RWPE2 (cell line): ENCODE measurements around the gene IYD.

ENCODE experiments used
- ATAC-seq: fragments of 200-7000 bp; cut with Tn5 transposase; 3 replicates; pipeline ENCODE4 v1.9.1; 2021; ENCODE audit warnings: low read depth
- DNase-seq: peaks from one replicate; pipeline ENCODE4 v3.0.0-alpha.2; 2020; ENCODE audit warnings: low spot score
- H3K27ac ChIP-seq: fragments of 450-650 bp; 2 replicates; pipeline ENCODE4 v1.5.1; 2017; ENCODE audit warnings: mild to moderate bottlenecking; ENCODE audit not compliant: poor library complexity, severe bottlenecking
- H3K27me3 ChIP-seq: fragments of 250-450 bp; sonication (Bioruptor Pico); 2 replicates; pipeline ENCODE4 v1.5.1; 2021; ENCODE audit warnings: mild to moderate bottlenecking, moderate library complexity; ENCODE audit not compliant: insufficient read depth, poor library complexity, severe bottlenecking
- H3K36me3 ChIP-seq: fragments of 250-450 bp; sonication (Bioruptor Pico); 2 replicates; pipeline ENCODE4 v1.5.1; 2020; ENCODE audit warnings: low read depth, mild to moderate bottlenecking, moderate library complexity
- H3K4me1 ChIP-seq: fragments of 250-450 bp; sonication (Bioruptor Pico); 2 replicates; pipeline ENCODE4 v1.5.1; 2021; ENCODE audit warnings: mild to moderate bottlenecking, moderate library complexity; ENCODE audit not compliant: insufficient read depth, poor library complexity, severe bottlenecking
- H3K4me3 ChIP-seq: fragments of 250-450 bp; sonication (Bioruptor Pico); 2 replicates; pipeline ENCODE4 v1.5.1; 2021; ENCODE audit warnings: mild to moderate bottlenecking, moderate library complexity; ENCODE audit not compliant: severe bottlenecking
- H3K9me3 ChIP-seq: fragments of 250-450 bp; sonication (Bioruptor Pico); 2 replicates; pipeline ENCODE4 v1.5.1; 2021; ENCODE audit warnings: mild to moderate bottlenecking, moderate library complexity; ENCODE audit not compliant: severe bottlenecking
- TF ChIP-seq, protein P1 (sequence below): fragments of 450-650 bp; IDR thresholded peaks from one replicate; pipeline ENCODE4 v1.5.1; 2017; ENCODE audit warnings: mild to moderate bottlenecking, moderate library complexity; ENCODE audit not compliant: poor library complexity, severe bottlenecking

The IYD gene

DNA sequence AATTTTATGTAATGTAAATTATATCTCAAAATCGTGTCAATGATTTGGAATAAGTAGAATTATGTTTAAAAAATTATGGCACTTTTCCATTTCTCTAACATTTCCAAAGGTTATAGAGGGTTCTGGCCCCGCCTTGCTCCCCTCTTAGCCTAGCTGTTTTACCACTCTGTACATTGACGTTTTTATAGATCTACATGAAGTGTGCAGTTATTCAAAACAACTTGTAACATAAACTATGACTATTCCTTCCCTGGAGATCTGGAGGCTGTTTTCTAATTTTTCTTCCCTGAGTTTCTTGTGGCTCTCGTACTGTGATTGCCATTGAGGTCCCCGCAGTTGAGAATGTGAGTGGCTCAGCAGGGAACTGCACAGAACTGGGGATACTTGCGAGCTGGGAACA, 48.4 kb downstream of the IYD start:
- TF ChIP-seq, protein P1, sequence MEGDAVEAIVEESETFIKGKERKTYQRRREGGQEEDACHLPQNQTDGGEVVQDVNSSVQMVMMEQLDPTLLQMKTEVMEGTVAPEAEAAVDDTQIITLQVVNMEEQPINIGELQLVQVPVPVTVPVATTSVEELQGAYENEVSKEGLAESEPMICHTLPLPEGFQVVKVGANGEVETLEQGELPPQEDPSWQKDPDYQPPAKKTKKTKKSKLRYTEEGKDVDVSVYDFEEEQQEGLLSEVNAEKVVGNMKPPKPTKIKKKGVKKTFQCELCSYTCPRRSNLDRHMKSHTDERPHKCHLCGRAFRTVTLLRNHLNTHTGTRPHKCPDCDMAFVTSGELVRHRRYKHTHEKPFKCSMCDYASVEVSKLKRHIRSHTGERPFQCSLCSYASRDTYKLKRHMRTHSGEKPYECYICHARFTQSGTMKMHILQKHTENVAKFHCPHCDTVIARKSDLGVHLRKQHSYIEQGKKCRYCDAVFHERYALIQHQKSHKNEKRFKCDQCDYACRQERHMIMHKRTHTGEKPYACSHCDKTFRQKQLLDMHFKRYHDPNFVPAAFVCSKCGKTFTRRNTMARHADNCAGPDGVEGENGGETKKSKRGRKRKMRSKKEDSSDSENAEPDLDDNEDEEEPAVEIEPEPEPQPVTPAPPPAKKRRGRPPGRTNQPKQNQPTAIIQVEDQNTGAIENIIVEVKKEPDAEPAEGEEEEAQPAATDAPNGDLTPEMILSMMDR: no peak
- ATAC-seq (no peak), DNase-seq (no peak)
- H3K27ac ChIP-seq: no peak overlapping the region
- no peaks in the 10 kb centered on the region for H3K36me3 ChIP-seq
- no peak overlapping the region for H3K4me3 ChIP-seq
- H3K4me1 ChIP-seq: peaks cover 4% of the 10 kb centered on the region
- H3K27me3 ChIP-seq: no peaks in the 10 kb centered on the region
- no peaks in the 10 kb centered on the region for H3K9me3 ChIP-seq

DNA sequence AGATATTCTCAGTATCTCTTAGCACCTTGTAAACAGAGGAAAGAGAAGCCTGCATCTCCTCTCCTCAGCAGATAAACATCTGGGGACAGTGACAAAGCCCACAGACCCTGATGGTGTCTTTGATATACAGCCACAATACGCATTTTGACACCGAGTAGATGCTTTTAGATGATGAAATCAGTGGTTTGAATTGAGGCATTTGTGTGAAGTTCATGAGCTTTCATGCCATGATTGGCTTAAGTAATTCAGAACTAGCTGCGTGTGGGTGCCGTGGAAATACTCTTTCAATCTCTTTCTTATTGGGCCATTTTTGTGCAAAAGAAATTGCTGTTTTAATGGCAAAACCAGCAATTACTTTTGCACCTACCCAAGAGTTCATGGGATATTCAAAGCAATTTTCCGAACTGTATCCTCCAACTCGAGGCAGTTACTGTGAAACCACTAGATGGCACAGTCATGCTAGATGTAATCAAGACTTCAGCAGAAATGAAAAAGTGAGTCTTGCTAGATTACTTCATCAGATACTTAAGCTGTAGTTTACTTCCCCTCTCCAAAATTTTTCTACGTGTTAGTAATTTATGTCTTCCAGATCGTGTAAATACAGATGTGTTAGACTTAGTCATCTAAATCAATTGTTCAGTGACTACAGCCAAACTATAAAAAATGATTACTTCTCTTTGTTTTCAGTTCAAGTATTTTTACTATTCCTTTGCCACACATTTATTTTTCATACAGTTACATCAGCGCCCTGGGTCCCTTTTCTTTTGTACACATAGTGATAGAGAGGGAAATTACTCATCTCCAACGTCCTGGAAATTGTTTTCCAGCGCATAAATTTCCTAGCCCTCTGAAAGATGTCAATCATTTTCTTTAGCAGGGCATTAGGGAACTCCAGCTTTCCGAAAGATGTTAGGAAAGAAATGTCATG, 49.4 kb downstream of the IYD start:
- H3K27ac ChIP-seq: peak overlapping the region; percentile 58
- H3K36me3 ChIP-seq: no peaks in the 10 kb centered on the region
- H3K4me1 ChIP-seq: peaks cover 4% of the 10 kb centered on the region
- ATAC-seq (peak; percentile 85), DNase-seq (no peak)
- no peaks in the 10 kb centered on the region for H3K9me3 ChIP-seq
- no peaks in the 10 kb centered on the region for H3K27me3 ChIP-seq
- no peak overlapping the region for H3K4me3 ChIP-seq
- TF ChIP-seq, protein P1: peak; percentile 88

DNA sequence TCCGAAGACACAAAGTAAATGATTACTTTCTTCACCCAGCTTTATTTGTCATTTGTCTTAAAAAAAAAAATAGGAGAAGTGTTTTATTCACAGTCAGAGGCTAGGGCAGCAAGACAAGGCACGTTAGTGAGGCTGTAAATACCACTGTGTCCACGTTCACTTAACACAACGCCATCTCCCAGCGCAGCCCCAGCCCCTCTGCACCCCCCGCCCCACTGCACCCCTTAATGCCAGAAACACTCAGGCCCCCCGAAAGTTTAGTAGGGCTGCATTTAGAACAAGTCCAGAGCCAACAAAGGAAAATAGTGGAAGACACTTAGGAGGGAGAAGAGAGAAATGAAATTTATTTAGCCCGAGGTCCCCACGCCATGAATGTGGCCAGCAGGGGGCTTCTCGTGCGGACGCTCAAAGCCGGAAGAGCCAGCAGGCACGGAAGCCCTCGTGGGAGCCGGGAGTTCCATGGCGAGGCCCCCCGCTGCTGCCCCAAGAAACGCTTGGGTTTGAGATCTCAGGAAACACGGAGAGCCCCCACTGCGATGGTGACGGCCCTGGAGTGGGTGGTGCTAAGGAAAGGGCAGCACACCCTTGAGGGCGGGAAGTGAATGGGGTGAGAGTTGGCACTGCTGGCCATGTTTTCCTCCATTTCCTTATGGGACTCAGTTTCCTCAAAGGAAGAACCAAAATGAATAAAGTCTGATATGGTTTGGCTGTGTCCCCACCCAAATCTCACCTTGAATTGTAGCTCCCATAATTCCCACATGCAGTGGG, 50.2 kb downstream of the IYD start:
- H3K4me1 ChIP-seq: peaks cover 4% of the 10 kb centered on the region
- no peak overlapping the region for H3K4me3 ChIP-seq
- no peaks in the 10 kb centered on the region for H3K27me3 ChIP-seq
- no peak for DNase-seq
- TF ChIP-seq, protein P1: no peak
- peak; percentile 61 for ATAC-seq
- H3K36me3 ChIP-seq: no peaks in the 10 kb centered on the region
- peak overlapping the region; percentile 58 for H3K27ac ChIP-seq
- no peaks in the 10 kb centered on the region for H3K9me3 ChIP-seq

DNA sequence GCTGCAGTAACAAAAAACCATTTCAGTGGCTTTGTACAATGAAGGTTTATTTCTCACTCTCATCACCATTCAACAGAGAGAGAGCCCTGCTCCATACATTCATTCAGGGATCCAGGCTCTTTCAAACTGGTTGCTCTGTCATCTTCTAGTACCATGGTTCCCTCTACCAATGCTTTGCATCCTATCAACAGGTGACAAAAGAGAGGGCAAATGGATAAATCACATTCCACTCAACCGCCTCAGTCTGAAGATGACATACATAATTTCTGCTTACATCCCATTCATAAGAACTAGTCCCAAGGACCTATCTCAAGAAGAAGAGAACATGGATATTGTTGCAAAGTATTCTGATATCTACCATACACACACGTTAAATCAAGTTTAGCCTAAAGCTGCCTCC, 51.6 kb downstream of the IYD start:
- ATAC-seq (no peak), DNase-seq (no peak)
- no peaks in the 10 kb centered on the region for H3K9me3 ChIP-seq
- peaks cover 4% of the 10 kb centered on the region for H3K4me1 ChIP-seq
- no peak overlapping the region for H3K4me3 ChIP-seq
- H3K27ac ChIP-seq: no peak overlapping the region
- no peaks in the 10 kb centered on the region for H3K36me3 ChIP-seq
- TF ChIP-seq, protein P1: no peak
- H3K27me3 ChIP-seq: no peaks in the 10 kb centered on the region
